ENCODE data around the gene GARIN1A. TPM values are rescaled to one million over a fixed set of nuclear protein-coding genes. Genes with fewer than 3 reads are reported as not detected.

GARIN1A gene
- total RNA-seq, 1 donor from 2014 or later: 5.9 TPM

- no peak overlapping the region for H3K4me3 ChIP-seq (ENCODE audit: insufficient read depth, low read depth, low read length)
- Mint-ChIP-seq H3K27me3 (ENCODE audit: low read depth, unreplicated experiment) (peaks cover 13% of the 10 kb centered on the region), H3K4me1 (ENCODE audit: low read depth, unreplicated experiment) (peaks cover 4% of the 10 kb centered on the region), H3K9me3 (ENCODE audit: unreplicated experiment) (peaks cover 5% of the 10 kb centered on the region), H3K27ac (ENCODE audit: unreplicated experiment) (no peak overlapping the region), H3K4me3 (ENCODE audit: unreplicated experiment) (no peak overlapping the region), H3K36me3 (ENCODE audit: low read depth, unreplicated experiment) (peaks cover 9% of the 10 kb centered on the region)
- no peaks in the 10 kb centered on the region for H3K79me2 ChIP-seq (ENCODE audit: insufficient read depth, low read length)
- H3K27ac ChIP-seq (ENCODE audit: low read depth, low read length): no peak overlapping the region
- no peak for DNase-seq (ENCODE audit: low read depth)
- H3K36me3 ChIP-seq (ENCODE audit: insufficient read depth, low read length): no peaks in the 10 kb centered on the region
- FAIRE-seq: no peak
- no peak overlapping the region for H3K4me2 ChIP-seq (ENCODE audit: low read length)
- H3K27me3 ChIP-seq (ENCODE audit: insufficient read depth, low read length): no peaks in the 10 kb centered on the region
- peaks cover 5% of the 10 kb centered on the region for H3K4me1 ChIP-seq (ENCODE audit: insufficient read depth, low read length)
- no peaks in the 10 kb centered on the region for H4K20me1 ChIP-seq (ENCODE audit: insufficient read depth, low read length)
- no peaks in the 10 kb centered on the region for H3K9me3 ChIP-seq (ENCODE audit: insufficient read depth, low read depth, low read length)
- no peak overlapping the region for H3K9ac ChIP-seq (ENCODE audit: low read length)
- H2AFZ ChIP-seq (ENCODE audit: low read depth, low read length): no peak overlapping the region
- no peak for TF ChIP-seq EZH2 (IDR thresholded peaks at IDR 0.05; ENCODE audit: insufficient read depth, low read length)
- TF ChIP-seq, protein P1, sequence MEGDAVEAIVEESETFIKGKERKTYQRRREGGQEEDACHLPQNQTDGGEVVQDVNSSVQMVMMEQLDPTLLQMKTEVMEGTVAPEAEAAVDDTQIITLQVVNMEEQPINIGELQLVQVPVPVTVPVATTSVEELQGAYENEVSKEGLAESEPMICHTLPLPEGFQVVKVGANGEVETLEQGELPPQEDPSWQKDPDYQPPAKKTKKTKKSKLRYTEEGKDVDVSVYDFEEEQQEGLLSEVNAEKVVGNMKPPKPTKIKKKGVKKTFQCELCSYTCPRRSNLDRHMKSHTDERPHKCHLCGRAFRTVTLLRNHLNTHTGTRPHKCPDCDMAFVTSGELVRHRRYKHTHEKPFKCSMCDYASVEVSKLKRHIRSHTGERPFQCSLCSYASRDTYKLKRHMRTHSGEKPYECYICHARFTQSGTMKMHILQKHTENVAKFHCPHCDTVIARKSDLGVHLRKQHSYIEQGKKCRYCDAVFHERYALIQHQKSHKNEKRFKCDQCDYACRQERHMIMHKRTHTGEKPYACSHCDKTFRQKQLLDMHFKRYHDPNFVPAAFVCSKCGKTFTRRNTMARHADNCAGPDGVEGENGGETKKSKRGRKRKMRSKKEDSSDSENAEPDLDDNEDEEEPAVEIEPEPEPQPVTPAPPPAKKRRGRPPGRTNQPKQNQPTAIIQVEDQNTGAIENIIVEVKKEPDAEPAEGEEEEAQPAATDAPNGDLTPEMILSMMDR (IDR thresholded peaks at IDR 0.05; ENCODE audit: insufficient read depth, low read depth, low read length): no peak
These were observed 41.7 kb downstream of the GARIN1A start for GRCh38 chr7:128713794-128714193.

GRCh38 chr7:128714701-128715495 is 42.8 kb downstream of the GARIN1A start:
- peaks cover 5% of the 10 kb centered on the region for H3K4me1 ChIP-seq (ENCODE audit: insufficient read depth, low read length)
- H3K4me3 ChIP-seq (ENCODE audit: insufficient read depth, low read depth, low read length): no peak overlapping the region
- H3K9me3 ChIP-seq (ENCODE audit: insufficient read depth, low read depth, low read length): no peaks in the 10 kb centered on the region
- Mint-ChIP-seq H3K9me3 (ENCODE audit: unreplicated experiment) (peaks cover 5% of the 10 kb centered on the region), H3K27ac (ENCODE audit: unreplicated experiment) (no peak overlapping the region), H3K4me3 (ENCODE audit: unreplicated experiment) (no peak overlapping the region), H3K36me3 (ENCODE audit: low read depth, unreplicated experiment) (peaks cover 9% of the 10 kb centered on the region), H3K4me1 (ENCODE audit: low read depth, unreplicated experiment) (no peaks in the 10 kb centered on the region), H3K27me3 (ENCODE audit: low read depth, unreplicated experiment) (peaks cover 13% of the 10 kb centered on the region)
- no peak overlapping the region for H3K4me2 ChIP-seq (ENCODE audit: low read length)
- no peaks in the 10 kb centered on the region for H3K27me3 ChIP-seq (ENCODE audit: insufficient read depth, low read length)
- no peaks in the 10 kb centered on the region for H4K20me1 ChIP-seq (ENCODE audit: insufficient read depth, low read length)
- TF ChIP-seq EZH2 (IDR thresholded peaks at IDR 0.05; ENCODE audit: insufficient read depth, low read length): no peak
- TF ChIP-seq, protein P1 (IDR thresholded peaks at IDR 0.05; ENCODE audit: insufficient read depth, low read depth, low read length): no peak
- FAIRE-seq (no peak), DNase-seq (ENCODE audit: low read depth) (no peak)
- H2AFZ ChIP-seq (ENCODE audit: low read depth, low read length): no peak overlapping the region
- no peak overlapping the region for H3K9ac ChIP-seq (ENCODE audit: low read length)
- no peaks in the 10 kb centered on the region for H3K36me3 ChIP-seq (ENCODE audit: insufficient read depth, low read length)
- H3K79me2 ChIP-seq (ENCODE audit: insufficient read depth, low read length): no peaks in the 10 kb centered on the region
- no peak overlapping the region for H3K27ac ChIP-seq (ENCODE audit: low read depth, low read length)

All from astrocyte (in vitro differentiated cells and primary cell).